GM21390 (cell line): Measurements from ENCODE around the gene TBC1D3D.
"Not testable (repeated sequence)": the region's sequence is repeated elsewhere in the genome, so short reads cannot be mapped to it uniquely, and the experiment has no call there.

Source experiments
- ATAC-seq: cut with Tn5 transposase; IDR thresholded peaks from one replicate; pipeline ENCODE4 v1.9.1; 2021; ENCODE audit not compliant: unreplicated experiment

TBC1D3D gene

GRCh38 chr17:38003676-38004075 is at the start of gene TBC1D3D:
TSS of gene TBC1D3D (plus strand) at chr17:38003976. CDS start at chr17:38005561, 1,585 bp downstream.
- ATAC-seq, result not testable (repeated sequence)

- not testable (repeated sequence) for ATAC-seq
Observed at GRCh38 chr17:37988960-37989359, 14.8 kb upstream of the TBC1D3D start, which contains the start of gene TBC1D3L. TSS of gene TBC1D3L (minus strand) at chr17:37989060. CDS start at chr17:37987520, 1,540 bp downstream.
